Large intestine (tissue), 3 donors: ENCODE results near the gene AFG1L. TPM values are rescaled to one million over a fixed set of nuclear protein-coding genes. Genes with fewer than 3 reads are reported as not detected.
"Not testable (repeated sequence)": the region's sequence is repeated elsewhere in the genome, so short reads cannot be mapped to it uniquely, and the experiment has no call there.

Experiments used
- DNase-seq, 2 donors: peaks; one replicate each; pipeline versions ENCODE4 v3.0.0 to v3.0.0-alpha.2; 2013
- H3K27ac ChIP-seq: one replicate; pipeline ENCODE4 v1.5.1; 2013; ENCODE audit warnings: low read length
- H3K27me3 ChIP-seq: 2 replicates; pipeline ENCODE4 v1.6.1; 2013; ENCODE audit warnings: low read length; ENCODE audit not compliant: control insufficient read depth, insufficient read depth
- H3K36me3 ChIP-seq: 2 replicates; pipeline ENCODE4 v1.6.1; 2013; ENCODE audit warnings: low read length; ENCODE audit not compliant: control insufficient read depth, insufficient read depth
- H3K4me1 ChIP-seq: one replicate; pipeline ENCODE4 v1.6.1; 2013; ENCODE audit warnings: low read length; ENCODE audit not compliant: control insufficient read depth, insufficient read depth
- H3K4me3 ChIP-seq: one replicate; pipeline ENCODE4 v1.5.1; 2013; ENCODE audit warnings: low read length
- H3K9me3 ChIP-seq: one replicate; pipeline ENCODE4 v1.6.1; 2013; ENCODE audit warnings: mild to moderate bottlenecking, low read depth, low read length, moderate library complexity; ENCODE audit not compliant: control insufficient read depth
- WGBS: methylation state at CpG from one replicate; pipeline ENCODE4 v1.1.5; 2013; ENCODE audit warnings: low lambda C conversion rate; ENCODE audit not compliant: insufficient coverage; 5-methylcytosine and 5-hydroxymethylcytosine counted together
- polyA plus RNA-seq: library from polyadenylated mRNA; unstranded; fragments of 120-200 nt; gene quantifications from one replicate; pipeline ENCODE4 v1.2.1, GENCODE V29; 2013

Gene AFG1L
- polyA plus RNA-seq, 1 donor = 9.5 TPM

DNA sequence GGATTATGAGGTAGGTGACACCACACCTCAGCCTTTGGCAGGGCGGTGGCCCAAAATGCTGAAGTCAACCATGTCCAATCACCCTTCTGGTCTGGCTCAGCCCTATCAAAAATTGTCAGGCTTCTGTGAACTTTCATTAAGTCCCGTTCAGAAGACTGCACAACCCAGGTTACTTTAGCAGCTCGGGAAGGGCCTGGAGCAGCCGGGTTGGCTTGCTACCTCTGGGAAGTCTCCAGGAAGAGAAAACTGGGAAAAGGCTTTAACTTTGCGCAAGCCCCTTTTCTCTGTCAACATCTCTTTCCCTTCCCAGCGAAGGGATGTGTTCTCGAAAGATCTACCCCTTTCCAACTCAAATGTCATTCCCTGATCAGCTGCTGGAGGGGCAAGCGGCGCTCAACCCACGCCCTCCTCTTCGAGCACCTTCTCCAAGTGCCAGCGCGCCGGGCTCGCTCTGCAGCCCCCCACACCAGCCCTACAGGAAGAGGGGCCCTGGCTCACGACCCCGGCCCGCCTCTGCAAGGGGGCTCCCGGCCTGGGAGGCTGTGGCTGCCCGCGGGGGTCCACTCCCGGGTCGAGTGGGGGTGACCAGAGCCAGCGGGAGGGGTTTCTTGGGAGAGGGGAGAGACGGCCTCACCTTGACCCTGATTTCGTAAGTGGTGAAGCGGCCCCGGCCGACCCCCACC, 34.6 kb upstream of the AFG1L start:
- WGBS = no CpG with 5 or more reads among the region's 29 CpGs
- H3K4me1 ChIP-seq = peaks cover 8% of the 10 kb centered on the region

GRCh38 chr6:108260809-108261569, 33.9 kb upstream of the AFG1L start, which contains the start of gene SNX3:
SNX3 (minus strand) TSS chr6:108261040; CDS start chr6:108260921, 119 bp downstream.
- no peaks in the 10 kb centered on the region for H3K27me3 ChIP-seq
- H3K4me3 ChIP-seq = peak within 1 kb of the TSS; percentile 100
- peaks cover 5% of the 10 kb centered on the region for H3K4me1 ChIP-seq
- no CpG with 5 or more reads among the region's 83 CpGs for WGBS
- H3K36me3 ChIP-seq = peaks cover 3% of the 10 kb centered on the region
- peak within 1 kb of the TSS; percentile 100 for H3K27ac ChIP-seq
- no peaks in the 10 kb centered on the region for H3K9me3 ChIP-seq
- DNase-seq = peak; percentile 99 to 100

More for the DNA sequence above, 34.6 kb upstream of the AFG1L start:
- H3K36me3 ChIP-seq = peaks cover 5% of the 10 kb centered on the region
- peak overlapping the region; percentile 100 for H3K4me3 ChIP-seq
- no peaks in the 10 kb centered on the region for H3K9me3 ChIP-seq
- peak overlapping the region; percentile 100 for H3K27ac ChIP-seq
- DNase-seq = peak; percentile 19 to 73
- no peaks in the 10 kb centered on the region for H3K27me3 ChIP-seq

- DNase-seq = no peak
- H3K9me3 ChIP-seq = no peaks in the 10 kb centered on the region
- peaks cover 5% of the 10 kb centered on the region for H3K4me1 ChIP-seq
- H3K27ac ChIP-seq = no peak overlapping the region
- no peaks in the 10 kb centered on the region for H3K27me3 ChIP-seq
- no peaks in the 10 kb centered on the region for H3K36me3 ChIP-seq
- no peak overlapping the region for H3K4me3 ChIP-seq
- WGBS = no CpG with 5 or more reads among the region's 2 CpGs
Observed at GRCh38 chr6:108263371-108263770, 31.5 kb upstream of the AFG1L start.

DNA sequence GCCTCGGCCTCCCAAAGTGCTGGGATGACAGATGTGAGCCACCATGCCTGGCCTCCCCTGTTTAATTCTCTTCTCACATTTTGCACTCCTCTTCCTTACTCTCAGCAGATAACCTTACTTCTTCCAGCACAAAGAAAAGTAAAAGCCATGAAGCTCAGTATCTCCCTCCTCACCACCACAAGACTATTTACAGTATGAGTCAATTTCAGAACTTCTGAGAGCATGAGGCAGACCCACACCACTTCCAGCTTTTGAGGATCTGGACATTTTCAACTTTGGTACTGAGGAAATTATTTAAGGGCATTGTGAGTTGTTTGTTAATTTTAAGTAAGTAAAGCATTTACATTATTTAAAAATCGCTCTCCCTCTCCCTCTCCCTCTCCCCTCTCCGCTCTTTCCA, 26.0 kb upstream of the AFG1L start:
- no peak for DNase-seq
- no peaks in the 10 kb centered on the region for H3K36me3 ChIP-seq
- H3K4me3 ChIP-seq = no peak overlapping the region
- H3K27ac ChIP-seq = no peak overlapping the region
- WGBS = no CpG with 5 or more reads among the region's 3 CpGs
- no peaks in the 10 kb centered on the region for H3K27me3 ChIP-seq
- no peaks in the 10 kb centered on the region for H3K9me3 ChIP-seq
- no peaks in the 10 kb centered on the region for H3K4me1 ChIP-seq

DNA sequence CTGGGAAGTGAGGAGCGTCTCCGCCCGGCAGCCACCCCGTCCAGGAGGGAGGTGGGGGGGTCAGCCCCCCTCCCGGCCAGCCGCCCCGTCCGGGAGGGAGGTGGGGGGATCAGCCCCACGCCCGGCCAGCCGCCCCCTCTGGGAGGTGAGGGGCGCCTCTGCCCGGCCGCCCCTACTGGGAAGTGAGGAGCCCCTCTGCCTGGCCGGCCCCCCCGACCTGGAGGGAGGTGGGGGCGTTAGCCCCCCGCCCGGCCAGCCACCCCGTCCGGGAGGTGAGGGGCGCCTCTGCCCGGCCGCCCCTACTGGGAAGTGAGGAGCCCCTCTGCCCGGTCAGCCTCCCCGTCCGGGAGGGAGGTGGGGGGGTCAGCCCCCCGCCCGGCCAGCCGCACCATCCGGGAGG, 24.9 kb upstream of the AFG1L start:
- H3K4me3 ChIP-seq, H3K36me3 ChIP-seq, H3K9me3 ChIP-seq, DNase-seq, H3K27ac ChIP-seq, H3K4me1 ChIP-seq, H3K27me3 ChIP-seq: not testable (repeated sequence)
- WGBS = no CpG with 5 or more reads among the region's 31 CpGs

- Histone ChIP-seq H3K4me1 (peaks cover 17% of the 10 kb centered on the region), H3K9me3 (no peaks in the 10 kb centered on the region), H3K27me3 (no peaks in the 10 kb centered on the region), H3K36me3 (no peaks in the 10 kb centered on the region), H3K4me3 (no peak overlapping the region), H3K27ac (no peak overlapping the region)
- no peak for DNase-seq
- no CpG with 5 or more reads among the region's 2 CpGs for WGBS
Observed at GRCh38 chr6:108274546-108274945, 20.3 kb upstream of the AFG1L start.

- H3K27ac ChIP-seq = peak overlapping the region; percentile 55
- no peaks in the 10 kb centered on the region for H3K36me3 ChIP-seq
- no peaks in the 10 kb centered on the region for H3K9me3 ChIP-seq
- peak; percentile 57 to 81 for DNase-seq
- no peaks in the 10 kb centered on the region for H3K27me3 ChIP-seq
- H3K4me1 ChIP-seq = peaks cover 17% of the 10 kb centered on the region
- no peak overlapping the region for H3K4me3 ChIP-seq
- WGBS = no CpG with 5 or more reads among the region's 2 CpGs
Observed at GRCh38 chr6:108275976-108276375, 18.9 kb upstream of the AFG1L start.

DNA sequence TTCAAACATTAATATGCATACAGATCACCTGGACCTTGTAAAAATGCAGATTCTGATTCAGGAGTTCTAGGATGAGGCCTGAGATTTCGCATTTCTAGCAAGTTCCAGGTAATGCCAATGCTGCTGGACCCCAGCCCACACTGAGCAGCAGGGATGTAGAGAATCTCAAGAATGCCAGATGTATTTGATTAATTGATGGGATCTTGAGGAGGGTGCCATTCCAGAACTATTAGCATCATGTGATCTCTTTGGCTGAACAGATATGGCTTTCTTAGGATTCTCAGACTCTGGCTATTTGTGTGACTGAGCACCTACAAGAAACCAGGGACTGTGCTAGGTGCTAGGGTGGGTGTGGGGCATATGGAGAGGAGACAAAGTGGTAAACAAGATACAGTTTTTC, 17.6 kb upstream of the AFG1L start:
- H3K4me3 ChIP-seq = no peak overlapping the region
- no CpG with 5 or more reads among the region's 1 CpG for WGBS
- H3K27me3 ChIP-seq = no peaks in the 10 kb centered on the region
- no peak for DNase-seq
- peaks cover 17% of the 10 kb centered on the region for H3K4me1 ChIP-seq
- H3K27ac ChIP-seq = no peak overlapping the region
- H3K36me3 ChIP-seq = no peaks in the 10 kb centered on the region
- H3K9me3 ChIP-seq = no peaks in the 10 kb centered on the region

DNA sequence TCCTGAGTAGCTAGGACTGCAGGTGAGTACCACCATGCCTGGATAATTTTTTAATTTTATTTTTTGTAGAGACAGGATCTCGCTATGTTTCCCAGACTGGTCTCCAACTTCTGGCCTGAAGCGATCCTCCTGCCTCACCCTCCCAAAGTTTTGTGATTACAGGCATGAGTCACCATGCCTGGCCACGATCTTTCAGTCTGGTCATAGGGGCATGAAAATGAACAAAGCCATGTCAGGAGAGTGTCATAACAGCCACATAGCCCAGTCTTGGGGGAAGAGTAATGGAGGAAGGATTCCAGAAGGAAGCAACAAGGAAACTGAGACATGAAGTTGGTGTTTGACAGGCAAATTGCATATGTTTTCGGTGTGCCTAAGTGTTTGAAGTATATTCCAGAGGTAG, 17.0 kb upstream of the AFG1L start:
- no peak overlapping the region for H3K4me3 ChIP-seq
- no peak overlapping the region for H3K27ac ChIP-seq
- peaks cover 17% of the 10 kb centered on the region for H3K4me1 ChIP-seq
- WGBS = 100% methylated on average over 2 of the region's 4 CpGs
- no peaks in the 10 kb centered on the region for H3K9me3 ChIP-seq
- no peak for DNase-seq
- no peaks in the 10 kb centered on the region for H3K36me3 ChIP-seq
- H3K27me3 ChIP-seq = no peaks in the 10 kb centered on the region

GRCh38 chr6:108285381-108285780, 9.5 kb upstream of the AFG1L start:
- Histone ChIP-seq H3K4me3 (no peak overlapping the region), H3K27ac (no peak overlapping the region), H3K4me1 (no peaks in the 10 kb centered on the region), H3K9me3 (no peaks in the 10 kb centered on the region), H3K27me3 (no peaks in the 10 kb centered on the region), H3K36me3 (no peaks in the 10 kb centered on the region)
- DNase-seq = no peak
